Brain microvascular endothelial cell (primary cell): ENCODE data around the gene TMEM178A.
A peak's percentile ranks its signal among the peaks of the same experiment; 100 is the strongest.

Experiments
- DNase-seq: peaks from one replicate; pipeline ENCODE4 v3.0.0-alpha.2; 2020
- H3K27ac ChIP-seq: fragments of 250-450 bp; sonication (Bioruptor Pico); 2 replicates; pipeline ENCODE4 v1.5.1; 2020; ENCODE audit warnings: mild to moderate bottlenecking, moderate library complexity
- H3K27me3 ChIP-seq: fragments of 250-450 bp; sonication (Bioruptor Pico); replicated peaks from 2 replicates; pipeline ENCODE4 v1.5.1; 2020; ENCODE audit warnings: mild to moderate bottlenecking
- H3K36me3 ChIP-seq: fragments of 250-450 bp; sonication (Bioruptor Pico); replicated peaks from 2 replicates; pipeline ENCODE4 v1.5.1; 2020; ENCODE audit warnings: mild to moderate bottlenecking
- H3K4me3 ChIP-seq: 2 replicates; pipeline ENCODE4 v1.5.1; 2011; ENCODE audit warnings: low read depth, mild to moderate bottlenecking, control low read depth, low read length, moderate library complexity
- in situ Hi-C: cut with HindIII; loops from 2 replicates; pipeline ENCODE4 v1.10.0; 2017; ENCODE audit warnings: low sequenced_read_pairs, low pct_ligation_motif_present
- TF ChIP-seq, protein P1 (sequence below): IDR thresholded peaks from 2 replicates; pipeline ENCODE4 v1.5.1; 2011; ENCODE audit warnings: low read depth, mild to moderate bottlenecking, moderate library complexity, low read length, control low read depth, inconsistent platforms; ENCODE audit errors: missing control alignments

Gene TMEM178A

DNA sequence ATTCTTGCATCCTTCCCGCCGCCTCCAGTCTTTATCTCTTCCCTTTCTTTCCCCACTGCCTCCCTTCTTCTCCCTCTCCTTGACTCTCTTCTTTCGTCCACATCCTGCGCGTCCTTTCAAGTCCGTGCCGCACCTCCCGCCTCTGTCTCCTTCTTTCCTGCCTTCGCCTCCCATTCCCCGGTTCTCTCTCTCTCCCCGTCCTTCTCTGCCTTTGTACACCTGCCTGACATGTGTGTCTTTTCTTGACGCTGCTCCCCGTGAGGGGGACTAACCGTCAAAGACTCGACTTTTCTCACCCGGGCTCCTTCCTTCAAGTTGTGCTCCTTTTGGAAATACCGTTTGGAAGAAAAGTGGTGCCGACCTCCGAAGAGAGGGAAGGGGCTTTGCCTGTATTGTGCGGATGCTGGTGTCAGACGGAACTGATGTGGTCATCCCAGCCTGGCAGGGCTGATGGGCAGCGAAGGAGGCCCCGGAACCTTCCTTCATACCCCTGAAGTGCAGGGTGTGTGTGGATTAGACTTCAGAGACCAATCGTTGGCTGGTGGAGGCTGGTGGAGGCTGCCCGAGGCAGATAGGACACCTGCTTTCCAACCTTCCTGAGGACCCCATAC lies 879 bp downstream of the TMEM178A start:
- no peaks in the 10 kb centered on the region for H3K36me3 ChIP-seq
- H3K27ac ChIP-seq = no peak overlapping the region
- peak overlapping the region; percentile 35 for H3K4me3 ChIP-seq
- H3K27me3 ChIP-seq = peaks cover 19% of the 10 kb centered on the region
- in situ Hi-C loops = no loop called here
- TF ChIP-seq, protein P1, sequence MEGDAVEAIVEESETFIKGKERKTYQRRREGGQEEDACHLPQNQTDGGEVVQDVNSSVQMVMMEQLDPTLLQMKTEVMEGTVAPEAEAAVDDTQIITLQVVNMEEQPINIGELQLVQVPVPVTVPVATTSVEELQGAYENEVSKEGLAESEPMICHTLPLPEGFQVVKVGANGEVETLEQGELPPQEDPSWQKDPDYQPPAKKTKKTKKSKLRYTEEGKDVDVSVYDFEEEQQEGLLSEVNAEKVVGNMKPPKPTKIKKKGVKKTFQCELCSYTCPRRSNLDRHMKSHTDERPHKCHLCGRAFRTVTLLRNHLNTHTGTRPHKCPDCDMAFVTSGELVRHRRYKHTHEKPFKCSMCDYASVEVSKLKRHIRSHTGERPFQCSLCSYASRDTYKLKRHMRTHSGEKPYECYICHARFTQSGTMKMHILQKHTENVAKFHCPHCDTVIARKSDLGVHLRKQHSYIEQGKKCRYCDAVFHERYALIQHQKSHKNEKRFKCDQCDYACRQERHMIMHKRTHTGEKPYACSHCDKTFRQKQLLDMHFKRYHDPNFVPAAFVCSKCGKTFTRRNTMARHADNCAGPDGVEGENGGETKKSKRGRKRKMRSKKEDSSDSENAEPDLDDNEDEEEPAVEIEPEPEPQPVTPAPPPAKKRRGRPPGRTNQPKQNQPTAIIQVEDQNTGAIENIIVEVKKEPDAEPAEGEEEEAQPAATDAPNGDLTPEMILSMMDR = no peak
- DNase-seq = no peak

DNA sequence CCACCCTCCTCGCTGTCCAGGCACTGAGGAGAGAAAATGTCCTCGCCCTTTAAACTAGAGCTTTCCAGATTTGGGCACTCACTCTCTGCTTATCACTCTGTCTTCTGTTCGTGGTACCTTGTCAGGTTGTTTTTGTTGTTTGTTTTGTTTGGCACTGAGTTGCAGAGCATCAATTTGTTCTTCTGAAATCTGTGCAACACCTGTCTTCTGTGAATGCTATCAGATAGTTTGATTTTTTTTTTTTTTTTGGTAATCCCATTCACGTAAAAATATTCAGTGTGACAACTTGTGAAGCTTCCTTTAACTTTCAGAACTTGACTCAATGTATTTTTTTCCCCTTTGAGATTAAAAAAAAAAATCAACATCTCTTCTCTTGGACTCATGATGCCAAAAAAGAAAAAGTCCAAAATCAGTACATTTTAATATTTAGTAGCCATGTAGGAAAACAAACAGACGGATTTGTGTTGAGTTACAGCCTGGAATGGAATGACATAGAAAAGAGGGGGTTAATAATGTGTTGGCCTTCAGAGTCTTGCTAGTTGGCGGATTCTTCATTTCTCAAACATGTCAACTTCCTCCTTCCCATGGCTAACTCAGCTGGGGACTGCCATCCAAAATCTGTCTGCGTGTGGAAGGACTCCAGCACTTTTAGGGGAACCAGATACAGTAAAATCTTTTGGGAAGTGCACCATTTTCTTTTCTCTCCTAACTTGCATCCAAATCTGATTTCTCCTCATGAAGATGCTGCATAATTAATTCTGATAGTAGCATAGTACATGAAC lies 1.6 kb downstream of the TMEM178A start:
- Histone ChIP-seq H3K27ac (no peak overlapping the region), H3K27me3 (peaks cover 19% of the 10 kb centered on the region), H3K36me3 (no peaks in the 10 kb centered on the region), H3K4me3 (no peak overlapping the region)
- DNase-seq = no peak
- TF ChIP-seq, protein P1 = no peak
- in situ Hi-C loops = no loop called here

DNA sequence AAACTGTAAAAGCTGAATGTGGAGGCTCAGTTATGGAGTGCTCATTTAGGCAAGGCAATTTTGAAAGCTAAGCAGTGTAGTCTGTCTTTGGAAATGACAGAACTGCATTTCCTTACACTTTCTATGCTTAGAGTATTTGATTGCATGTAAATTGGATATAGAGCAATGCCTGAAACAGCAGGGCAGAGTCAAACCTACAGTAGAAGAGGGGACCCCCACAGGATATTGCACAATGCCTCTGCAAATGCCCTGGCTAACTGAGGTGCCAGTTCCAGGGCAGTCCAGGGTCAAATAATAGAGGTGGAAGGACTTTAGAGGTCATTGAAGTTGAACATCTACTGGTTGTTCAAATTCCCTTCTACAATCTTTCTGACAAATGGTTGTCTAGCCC lies 2.2 kb downstream of the TMEM178A start:
- peaks cover 19% of the 10 kb centered on the region for H3K27me3 ChIP-seq
- TF ChIP-seq, protein P1 = no peak

DNA sequence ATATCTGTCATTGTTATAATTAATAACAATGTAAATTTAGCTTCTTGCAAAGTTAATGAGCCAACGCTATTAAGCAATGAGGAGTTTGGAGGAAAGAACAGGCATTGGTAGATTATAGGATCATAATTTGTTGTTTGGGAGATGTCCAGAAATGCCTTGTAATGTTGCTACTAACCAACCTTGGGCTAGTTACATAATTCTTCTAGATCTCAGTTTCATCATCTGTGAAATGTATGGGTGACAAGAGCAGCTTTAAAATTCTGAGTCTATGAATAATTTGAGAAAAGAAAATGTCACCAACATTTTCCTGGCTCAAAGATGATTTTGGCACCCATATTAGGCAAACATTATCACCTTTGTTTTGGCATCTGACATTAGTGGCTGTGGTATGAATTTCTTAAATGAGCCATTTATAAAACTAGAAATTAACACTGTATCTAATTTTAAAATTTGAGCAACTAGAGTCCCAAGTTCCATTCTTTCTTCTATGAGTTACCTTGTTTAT lies 2.9 kb downstream of the TMEM178A start:
- Histone ChIP-seq H3K36me3 (no peaks in the 10 kb centered on the region), H3K4me3 (no peak overlapping the region), H3K27ac (no peak overlapping the region), H3K27me3 (peaks cover 19% of the 10 kb centered on the region)
- in situ Hi-C loops = no loop called here
- TF ChIP-seq, protein P1 = no peak
- DNase-seq = no peak

More for the DNA sequence above, 2.2 kb downstream of the TMEM178A start:
- no peaks in the 10 kb centered on the region for H3K36me3 ChIP-seq
- no peak overlapping the region for H3K4me3 ChIP-seq
- no peak overlapping the region for H3K27ac ChIP-seq
- no peak for DNase-seq
- in situ Hi-C loops = no loop called here

DNA sequence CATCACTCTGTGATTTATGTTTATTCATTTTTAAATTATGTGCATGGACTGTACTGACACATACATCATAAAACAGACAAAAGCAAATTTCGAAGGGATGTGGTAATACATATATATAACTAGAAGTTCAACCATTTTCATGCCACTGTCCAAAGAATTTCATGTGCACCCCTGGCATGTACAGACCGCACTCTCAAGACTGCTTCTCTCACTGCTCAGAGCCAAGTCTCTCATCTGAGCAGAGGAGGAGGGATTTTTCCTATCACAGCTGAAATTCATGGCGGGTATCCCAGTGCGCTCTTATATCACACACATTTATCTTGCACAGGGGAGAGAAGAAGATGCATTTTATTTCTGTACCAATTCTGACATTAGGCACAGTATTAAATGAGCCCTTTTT lies 5.9 kb downstream of the TMEM178A start:
- no peak for DNase-seq
- in situ Hi-C loops = no loop called here
- TF ChIP-seq, protein P1 = no peak
- Histone ChIP-seq H3K36me3 (no peaks in the 10 kb centered on the region), H3K4me3 (no peak overlapping the region), H3K27ac (no peak overlapping the region), H3K27me3 (peaks cover 11% of the 10 kb centered on the region)

DNA sequence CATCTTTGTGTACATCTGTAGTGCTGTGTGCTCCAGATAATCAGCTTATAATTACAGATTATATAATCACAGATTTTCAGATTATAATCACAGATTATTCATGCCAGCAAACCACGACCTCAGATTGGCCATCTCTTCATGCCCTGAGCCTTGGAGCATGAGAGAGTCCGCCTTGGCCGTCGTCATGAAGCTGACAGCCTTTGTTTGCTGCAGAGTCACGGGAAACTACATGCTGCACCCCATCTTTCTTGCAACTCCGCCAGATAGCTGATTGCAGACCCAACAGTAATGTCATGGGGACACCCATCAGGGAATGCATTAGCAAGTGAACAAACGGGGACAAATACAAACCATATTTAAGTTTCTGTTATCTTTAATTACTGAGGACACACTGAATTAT lies 7.3 kb downstream of the TMEM178A start:
- in situ Hi-C loops = no loop called here
- Histone ChIP-seq H3K27ac (no peak overlapping the region), H3K27me3 (no peaks in the 10 kb centered on the region), H3K4me3 (no peak overlapping the region), H3K36me3 (no peaks in the 10 kb centered on the region)
- TF ChIP-seq, protein P1 = no peak
- no peak for DNase-seq
